A549 treated with RU486 at 1 μM for 4 hours (cell line): ENCODE data around the gene SLC38A10. TPM values are rescaled to one million over a fixed set of nuclear protein-coding genes. Genes with fewer than 3 reads are reported as not detected.

Experiments used
- total RNA-seq: library from RNA; stranded (reverse); fragments of 200-300 nt; extraction: Qiagen RNA extraction; gene quantifications from 5 replicates; pipeline ENCODE4 v1.2.3, GENCODE V29; 2022; ENCODE audit warnings: low read depth

SLC38A10 gene
- 47.7 to 79.4 TPM (median 72.3 TPM) in 5 replicates for total RNA-seq

GRCh38 chr17:81295031-81295675 is at the start of gene SLC38A10:
TSS of gene SLC38A10 (minus strand) at chr17:81295307. CDS start at chr17:81294921, 386 bp downstream.

GRCh38 chr17:81238815-81239713 is 56.0 kb downstream of the SLC38A10 start, which contains the start of the genes NDUFAF8 and TEPSIN:
TSS of gene NDUFAF8 (plus strand) at chr17:81239318. CDS start at chr17:81239364, 46 bp downstream.
TSS of gene TEPSIN (minus strand) at chr17:81239055. CDS start at chr17:81239033, 22 bp downstream.

DNA sequence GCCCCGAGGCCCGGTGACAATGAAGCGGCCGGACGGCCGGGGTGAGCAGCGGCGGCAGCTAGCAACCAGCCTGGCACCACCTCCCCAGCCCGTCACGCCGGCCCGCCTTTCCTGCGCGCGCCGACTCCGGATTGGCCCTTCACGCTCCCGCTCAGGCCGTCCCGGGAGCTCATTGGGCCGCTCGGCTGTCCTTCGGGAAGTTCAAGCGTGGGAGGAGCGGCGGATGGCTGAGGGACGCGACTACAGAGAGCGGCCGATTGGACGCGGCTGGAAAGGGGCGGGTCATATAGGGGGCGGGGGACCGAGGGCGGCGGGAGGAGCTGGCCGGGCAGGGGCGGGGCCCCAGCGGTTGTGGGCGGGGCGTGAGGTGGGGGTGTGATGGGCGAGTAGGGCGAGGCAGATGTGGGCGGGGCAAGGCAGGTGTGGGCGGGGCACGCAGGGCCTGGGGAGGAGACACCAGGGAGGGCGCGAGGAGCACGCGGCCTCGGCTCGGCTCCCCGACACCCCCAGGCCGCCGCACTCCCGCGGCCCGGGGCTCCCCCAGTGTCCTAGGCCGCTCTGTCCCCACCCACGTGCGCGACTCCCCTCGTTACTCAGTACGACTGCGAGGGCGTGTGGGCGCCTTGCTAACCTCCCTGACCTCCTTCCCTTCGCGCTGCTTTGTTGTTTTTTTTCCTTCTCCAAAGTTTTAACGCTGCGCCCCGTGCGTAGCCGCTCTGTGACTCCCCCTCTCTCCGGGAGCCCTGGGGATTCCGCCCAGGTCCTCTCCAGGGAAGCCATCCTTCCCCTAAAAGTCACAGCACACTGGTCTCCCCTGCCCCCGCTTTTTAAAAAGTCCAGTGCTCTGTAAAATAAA is 72.0 kb downstream of the SLC38A10 start, which contains the start of gene CEP131:
TSS of gene CEP131 (minus strand) at position 60 of the 856 bp plus-strand sequence. CDS start 2,909 bp downstream, outside the sequence.

Other genes with a start within 250 kb of the SLC38A10 start
- not detected in 5 replicates for gene PVALEF, start 129.8 kb downstream of the SLC38A10 start, total RNA-seq
- gene AATK, start 129.1 kb downstream of the SLC38A10 start, total RNA-seq, result 0.34 to 0.81 TPM (median 0.54 TPM) in 5 replicates
- gene CEP131, start 72.3 kb downstream of the SLC38A10 start, total RNA-seq, result 5.9 to 10.7 TPM (median 8.1 TPM) in 5 replicates
- gene TEPSIN, start 56.3 kb downstream of the SLC38A10 start, total RNA-seq, result 15.4 to 29.9 TPM (median 24.0 TPM) in 5 replicates
- gene NDUFAF8, start 56.0 kb downstream of the SLC38A10 start, total RNA-seq, result 107 to 254 TPM (median 220 TPM) in 5 replicates
- gene BAHCC1, start 100.2 kb upstream of the SLC38A10 start, total RNA-seq, result 9.8 to 14.9 TPM (median 13.0 TPM) in 5 replicates
- 4,390 to 6,095 TPM (median 5,374 TPM) in 5 replicates for gene ACTG1, start 217.5 kb upstream of the SLC38A10 start, total RNA-seq
- 0.96 to 1.6 TPM (median 1.1 TPM) in 5 replicates for gene FSCN2, start 233.1 kb upstream of the SLC38A10 start, total RNA-seq